Peyer's patch (tissue), 4 donors: Measurements from ENCODE around the gene B3GALT5.

Experiments
- CTCF ChIP-seq, 6 experiments: fragments of 450-650 bp in 4 of 6; fragments of 200-600 bp in 2 of 6; sonication (generic) in 1 of 6; IDR thresholded peaks; one replicate each; pipeline ENCODE4 v1.5.1; 2017 to 2019; ENCODE audit warnings: antibody characterized with exemption in 6 of 6, mild to moderate bottlenecking in 3 of 6, moderate library complexity in 1 of 6
- POLR2A ChIP-seq, 2 donors: fragments of 450-650 bp; IDR thresholded peaks; one replicate each; pipeline ENCODE4 v1.5.1; 2017; ENCODE audit warnings: antibody characterized with exemption in 2 of 2, mild to moderate bottlenecking in 2 of 2, moderate library complexity in 2 of 2

- no peak for TF ChIP-seq CTCF (IDR thresholded peaks at IDR 0.05)
- TF ChIP-seq POLR2A (IDR thresholded peaks at IDR 0.05) = no peak
Observed at GRCh38 chr21:39700318-39700717, 87.6 kb downstream of the B3GALT5 start.
